Activated T-cell treated with anti-CD3 and anti-CD28 coated beads for 48 hours (primary cell): Measurements from ENCODE around the gene BMP6.
A peak's percentile ranks its signal among the peaks of the same experiment; 100 is the strongest.

ENCODE experiments used
- DNase-seq: peaks from one replicate; pipeline ENCODE4 v3.0.0-alpha.2; 2020; ENCODE audit warnings: low read depth

Gene BMP6

DNA sequence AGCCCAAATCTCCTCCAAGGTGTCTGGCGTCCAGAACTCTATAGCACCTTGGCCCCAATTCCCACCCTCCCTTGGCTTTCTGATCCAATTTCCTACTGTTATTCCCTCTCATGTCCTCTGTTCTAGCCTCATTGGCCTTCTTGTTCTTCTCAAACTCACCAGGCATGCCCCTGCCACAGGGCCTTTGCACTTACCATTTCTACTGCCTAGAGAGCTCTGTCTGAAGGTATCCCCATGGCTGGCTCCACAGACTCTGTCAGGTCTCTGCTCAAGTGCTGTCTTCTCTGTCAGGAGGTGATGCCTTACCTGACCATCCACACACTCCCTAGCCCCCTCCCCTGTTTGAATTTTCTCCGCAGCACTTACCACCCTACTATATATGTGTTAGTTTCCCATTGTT is 5.6 kb upstream of the BMP6 start:
- no peak for DNase-seq

GRCh38 chr6:7721649-7722048 is 4.2 kb upstream of the BMP6 start:
- DNase-seq = no peak

DNA sequence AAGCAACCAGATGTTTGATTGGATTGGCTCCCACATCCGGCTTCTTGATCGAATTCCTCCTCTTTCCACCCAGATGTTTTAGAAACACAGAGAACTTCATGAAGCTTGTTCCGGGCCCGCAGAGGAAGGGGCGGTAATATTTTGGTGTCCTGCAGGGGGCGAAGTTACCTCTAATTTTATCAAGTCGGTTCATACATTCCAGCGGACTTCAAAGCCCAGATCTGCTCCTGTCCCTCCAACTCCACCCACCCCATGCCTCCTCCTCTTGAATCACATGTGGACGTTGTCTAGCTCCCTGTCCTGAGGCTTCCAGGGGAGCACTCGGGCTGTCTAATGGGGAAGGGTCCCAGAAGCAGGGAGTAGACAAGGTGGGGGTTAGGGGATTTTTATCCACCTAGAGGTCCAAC is 2.9 kb upstream of the BMP6 start:
- peak; percentile 47 for DNase-seq

DNA sequence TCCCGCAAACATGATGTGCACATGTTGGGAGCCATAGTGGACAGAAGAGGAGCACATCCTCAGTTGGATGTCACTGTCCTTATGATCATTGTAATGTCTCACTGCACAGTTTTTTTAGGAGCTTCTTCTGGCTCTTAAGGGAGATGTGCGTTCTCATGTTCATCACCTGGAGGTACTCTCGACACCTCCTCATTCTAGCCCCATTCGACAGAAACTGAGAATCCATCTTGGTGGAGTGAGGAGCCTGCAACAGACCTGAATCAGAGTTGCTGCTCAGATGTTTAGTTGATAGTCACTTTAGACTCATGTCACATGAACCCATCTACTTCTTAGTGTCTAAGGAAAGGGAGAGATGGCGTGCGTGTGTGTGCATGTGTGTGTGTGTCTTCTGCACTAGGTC is 2.3 kb upstream of the BMP6 start:
- DNase-seq = no peak

- DNase-seq = no peak
Observed at GRCh38 chr6:7725412-7725811, 487 bp upstream of the BMP6 start.

DNA sequence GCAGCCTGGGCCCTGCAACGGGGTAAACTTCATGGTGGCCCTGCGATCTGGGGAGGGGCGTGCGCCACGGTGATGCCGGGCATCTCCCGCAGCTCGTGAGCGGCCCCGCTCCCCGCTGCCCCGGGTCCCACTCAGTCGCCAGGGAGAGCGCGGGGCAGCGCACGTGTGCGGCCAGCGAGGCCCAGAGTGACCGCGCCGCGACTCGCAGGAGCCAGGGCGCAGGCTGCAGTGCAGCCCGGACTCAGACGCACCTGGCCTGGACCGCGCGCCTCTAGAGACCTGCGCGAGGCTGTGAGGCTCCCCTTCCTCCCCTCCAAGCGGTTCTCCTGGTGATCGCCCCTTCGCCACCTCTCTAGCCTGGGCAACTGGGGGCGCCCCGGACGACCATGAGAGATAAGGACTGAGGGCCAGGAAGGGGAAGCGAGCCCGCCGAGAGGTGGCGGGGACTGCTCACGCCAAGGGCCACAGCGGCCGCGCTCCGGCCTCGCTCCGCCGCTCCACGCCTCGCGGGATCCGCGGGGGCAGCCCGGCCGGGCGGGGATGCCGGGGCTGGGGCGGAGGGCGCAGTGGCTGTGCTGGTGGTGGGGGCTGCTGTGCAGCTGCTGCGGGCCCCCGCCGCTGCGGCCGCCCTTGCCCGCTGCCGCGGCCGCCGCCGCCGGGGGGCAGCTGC is 652 bp downstream of the BMP6 start:
- DNase-seq = peak; percentile 5

- DNase-seq = peak; percentile 2
Observed at GRCh38 chr6:7727086-7727945, 1.4 kb downstream of the BMP6 start.

DNA sequence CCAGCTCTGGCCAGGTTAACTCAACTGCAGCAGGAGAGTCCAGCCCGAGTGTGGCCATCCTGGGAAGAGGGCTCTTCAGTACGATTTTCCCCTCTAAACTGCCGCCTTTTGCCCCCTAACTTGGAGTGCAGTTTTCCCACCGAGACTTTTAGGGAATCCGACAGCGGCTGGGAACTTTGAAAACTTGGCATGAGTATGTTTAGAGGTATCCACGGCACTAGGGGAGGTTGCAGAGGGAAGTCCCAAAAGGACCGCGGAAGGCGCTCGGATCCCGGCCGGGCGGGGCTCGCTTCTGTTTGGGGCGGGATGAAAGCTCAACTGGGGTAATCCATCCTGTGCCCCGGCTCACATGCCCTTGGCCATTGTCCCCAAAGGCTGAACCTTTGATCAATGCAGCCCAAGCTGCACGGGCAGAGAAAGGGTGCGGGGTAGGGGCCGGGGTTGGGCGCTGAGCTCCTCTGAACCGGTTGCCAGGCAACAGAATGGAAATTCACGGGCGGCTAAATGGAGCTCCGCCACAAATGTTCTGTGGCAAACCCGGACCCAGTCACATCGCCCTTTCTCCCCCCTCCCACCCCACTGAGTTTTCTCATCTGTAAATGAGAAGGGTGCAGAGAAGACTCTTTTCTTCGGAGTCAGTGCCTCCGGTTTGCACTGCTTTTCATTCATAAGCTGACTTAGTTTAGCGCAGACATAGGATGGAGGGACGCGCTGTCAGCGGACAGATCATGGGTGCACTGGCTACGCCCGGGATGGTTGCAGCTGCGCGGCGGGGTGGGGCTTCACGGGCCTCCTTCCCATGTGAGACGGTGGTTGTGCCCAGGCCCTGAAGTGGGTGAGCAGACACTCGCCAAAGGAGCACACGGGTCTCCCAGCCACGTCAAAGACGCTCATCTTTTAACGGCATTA is 2.3 kb downstream of the BMP6 start:
- peak; percentile 8 for DNase-seq

DNA sequence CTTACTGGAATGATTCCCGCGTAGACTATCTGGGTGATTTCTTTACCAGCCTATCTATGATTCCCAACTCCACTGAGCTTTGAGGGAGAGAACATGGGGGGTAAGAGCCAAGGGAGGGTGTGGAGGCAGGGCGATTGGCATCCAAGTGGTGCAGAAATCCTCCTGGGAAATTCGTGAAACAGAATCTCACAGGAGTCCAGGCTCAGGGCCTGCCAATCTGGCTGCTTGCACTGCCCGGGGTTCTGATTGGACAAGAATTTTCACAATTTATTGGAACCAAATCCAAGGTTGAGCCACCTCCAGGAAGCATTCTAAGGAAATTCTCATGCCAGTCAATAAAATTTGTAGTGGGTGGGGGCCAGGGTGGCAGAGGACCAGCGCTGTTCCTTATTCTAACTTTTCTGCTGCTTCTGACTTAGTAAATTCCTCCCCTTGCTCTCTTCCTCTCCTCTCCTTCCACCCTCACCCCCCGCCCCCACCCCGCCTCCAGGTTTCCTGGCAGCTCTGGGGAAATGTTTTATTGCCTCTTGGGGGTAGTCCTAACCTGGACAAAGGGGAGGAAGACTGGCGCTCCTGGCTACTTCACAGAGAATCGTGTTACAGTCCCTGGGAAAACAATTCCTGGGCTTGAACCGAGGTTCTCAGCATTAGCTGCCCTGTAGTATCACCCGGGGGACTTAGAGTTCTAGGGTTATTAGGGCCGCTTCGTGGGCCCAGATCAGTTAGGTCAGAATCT is 3.1 kb downstream of the BMP6 start:
- DNase-seq = no peak

DNA sequence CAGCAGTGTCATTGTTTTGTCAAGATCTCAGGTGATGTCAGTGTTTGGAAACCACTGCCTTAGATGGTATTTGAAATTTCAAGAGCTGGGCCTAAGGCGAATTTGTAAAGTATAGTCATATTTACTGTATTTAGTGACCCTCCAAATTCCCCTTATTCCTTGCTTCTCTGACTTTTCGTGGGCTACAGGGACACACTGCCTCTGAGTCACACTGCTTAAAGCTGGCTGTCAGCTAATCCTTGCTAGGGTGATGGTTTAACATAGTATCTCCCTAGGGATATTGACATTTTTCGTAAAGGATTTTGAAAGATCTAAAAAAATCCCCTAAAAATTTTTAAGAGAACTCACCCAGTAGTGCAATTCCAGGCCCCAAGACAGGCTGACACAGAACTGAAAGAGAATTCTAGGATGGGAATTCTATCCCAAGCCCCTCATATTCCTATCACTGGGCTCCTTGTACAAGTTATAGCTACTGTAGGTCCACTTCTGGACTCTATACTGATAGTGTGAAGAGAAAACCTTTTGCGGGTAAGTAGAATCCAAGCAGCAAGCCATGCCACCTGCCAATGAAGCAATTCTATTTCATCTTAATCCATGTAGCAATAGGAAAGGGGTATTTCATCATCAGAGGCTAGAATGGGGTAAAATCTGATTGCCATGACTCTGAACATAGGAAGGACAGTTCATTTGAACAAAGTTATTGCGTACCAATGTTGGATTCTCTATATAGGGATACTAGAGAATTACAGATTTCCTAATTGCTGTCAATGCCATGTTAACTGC is 4.3 kb downstream of the BMP6 start:
- DNase-seq = no peak

DNA sequence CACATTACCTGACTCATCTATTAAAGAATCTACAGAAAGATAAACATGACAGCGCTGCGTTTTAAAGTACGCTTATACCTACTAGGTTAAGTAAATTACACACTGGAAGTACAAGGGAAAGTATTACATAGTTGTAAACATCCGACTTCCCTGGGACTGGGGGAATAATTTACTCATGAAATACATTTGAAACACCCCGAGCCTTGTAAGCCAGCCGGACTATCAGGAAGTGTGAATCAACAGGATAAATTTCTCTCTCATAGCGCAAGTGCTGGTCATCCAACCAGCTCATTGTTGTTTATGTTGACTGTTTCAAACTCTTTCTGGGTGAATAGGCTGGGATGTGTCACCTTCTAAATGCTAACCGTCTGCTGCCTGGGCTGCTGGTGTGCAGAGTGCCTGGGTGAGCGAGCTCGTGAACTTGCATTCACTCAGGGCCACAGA is 4.9 kb downstream of the BMP6 start:
- DNase-seq = no peak

GRCh38 chr6:7731294-7731693 is 5.4 kb downstream of the BMP6 start:
- DNase-seq = no peak

DNA sequence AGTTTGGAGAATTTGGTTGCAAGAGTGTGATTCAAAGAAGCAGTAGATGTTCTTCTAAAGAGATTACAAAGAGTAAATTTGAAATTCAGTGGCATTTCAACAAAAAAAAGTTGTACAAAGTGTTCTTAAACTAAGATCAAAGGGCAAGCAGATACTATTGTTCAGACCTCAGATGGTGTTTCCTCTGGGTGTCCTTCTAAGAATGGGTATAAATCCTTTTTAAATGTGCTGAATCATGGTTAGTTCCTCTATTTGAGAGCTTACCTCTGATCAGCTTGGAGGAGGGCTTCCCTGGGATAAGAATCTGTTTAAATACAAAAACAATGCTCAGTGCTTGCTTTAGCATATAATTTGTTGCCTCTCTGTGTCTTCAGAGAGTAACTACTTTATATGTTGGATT is 6.3 kb downstream of the BMP6 start:
- no peak for DNase-seq

- DNase-seq = no peak
Observed at GRCh38 chr6:7734707-7735383, 8.9 kb downstream of the BMP6 start.

DNA sequence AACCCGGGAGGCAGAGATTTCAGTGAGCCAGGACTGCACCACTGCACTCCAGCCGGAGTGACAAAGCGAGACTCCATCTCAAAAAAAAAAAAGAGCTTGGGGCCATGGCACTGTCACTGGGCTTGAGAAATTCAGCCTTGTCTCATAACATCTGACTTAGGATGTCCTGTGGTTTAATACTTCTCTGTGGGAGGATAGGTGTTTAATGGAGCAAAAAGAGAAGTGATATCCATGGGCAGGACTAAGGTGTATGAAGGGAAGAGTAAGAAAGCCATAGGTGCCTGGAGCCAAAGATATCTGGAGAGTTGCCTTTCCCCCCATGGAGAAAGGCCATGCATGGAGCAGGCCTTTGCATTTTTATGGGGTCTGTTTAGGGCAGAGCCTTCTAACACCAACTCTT is 11.2 kb downstream of the BMP6 start:
- DNase-seq = no peak

DNA sequence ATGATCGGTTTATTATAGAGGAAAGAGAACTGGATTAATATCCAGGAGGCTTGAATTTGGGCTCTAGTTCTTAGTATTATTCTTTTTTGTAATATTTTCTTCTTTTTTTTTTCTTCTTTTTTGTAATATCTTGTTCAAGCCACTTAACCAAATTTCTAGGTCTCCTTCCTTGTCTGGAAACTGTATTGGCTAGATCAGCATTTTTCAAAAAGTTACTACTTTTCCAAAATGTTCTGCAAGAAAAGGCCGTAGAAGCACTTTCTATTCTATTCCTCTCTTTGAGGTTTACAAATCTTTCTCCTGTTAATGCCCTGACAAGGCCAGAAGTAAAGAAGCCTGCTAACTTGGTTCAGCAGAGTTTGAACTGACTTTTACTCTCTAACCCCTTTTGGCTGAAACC is 12.0 kb downstream of the BMP6 start:
- no peak for DNase-seq

DNA sequence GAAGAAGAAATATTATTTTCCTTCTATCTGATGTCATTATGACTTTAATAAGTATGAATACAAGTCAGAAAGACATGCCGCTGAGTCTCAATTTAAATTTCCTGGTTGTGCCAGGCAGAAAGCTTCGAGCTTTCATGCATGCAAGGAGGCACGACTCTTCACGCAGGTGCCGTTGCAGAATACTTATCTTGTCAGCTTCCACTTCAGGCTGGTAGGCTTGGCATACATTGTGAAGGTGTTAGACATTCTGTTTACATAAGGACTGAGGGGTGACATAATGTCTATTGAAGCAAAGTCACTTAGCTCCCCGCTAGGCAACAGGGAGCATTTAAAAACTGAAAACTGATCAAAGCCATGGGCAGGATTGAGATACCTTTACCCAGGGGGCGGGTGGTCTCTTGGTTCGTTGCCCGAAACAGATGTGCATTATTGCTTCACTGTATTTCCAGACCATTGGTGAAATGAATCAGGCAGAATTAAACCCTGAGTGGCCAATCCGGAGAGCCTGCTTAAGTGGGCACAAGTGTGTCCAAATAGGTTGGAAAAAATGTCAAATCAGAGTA is 16.4 kb downstream of the BMP6 start:
- DNase-seq = no peak

GRCh38 chr6:7745942-7746341 is 20.0 kb downstream of the BMP6 start:
- DNase-seq = no peak

GRCh38 chr6:7747016-7747415 is 21.1 kb downstream of the BMP6 start:
- DNase-seq = no peak

DNA sequence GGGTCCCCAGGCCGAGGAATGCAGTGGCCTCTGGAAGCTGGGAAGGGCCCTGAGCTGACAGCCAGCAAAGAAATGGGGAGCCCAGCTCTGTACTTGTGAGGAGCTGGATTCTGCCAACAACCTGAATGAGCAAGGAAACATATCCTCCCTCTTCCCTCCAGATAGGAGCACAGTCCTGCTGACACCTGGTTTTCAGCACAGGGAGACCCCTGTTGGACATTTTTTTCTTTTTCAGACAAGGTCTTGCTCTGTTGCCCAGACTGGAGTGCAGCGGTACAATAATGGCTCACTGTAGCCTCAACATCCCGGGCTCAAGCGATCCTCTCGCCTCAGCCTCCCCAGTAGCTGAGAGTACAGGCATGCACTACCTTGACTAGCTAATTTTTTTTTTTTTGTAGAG is 21.5 kb downstream of the BMP6 start:
- DNase-seq = no peak
